ENCODE data around the gene PLEKHG3.

GRCh38 chr14:64714432-64715025 is 10.3 kb downstream of the PLEKHG3 start:
- TF ChIP-seq CTCF (conservative IDR thresholded peaks at IDR 0.05 in 1 of 2, IDR thresholded peaks at IDR 0.05 in 1 of 2; ENCODE audit: extremely low read depth in 1 of 2, insufficient read depth in 1 of 2, low read depth in 1 of 2, low read length in 2 of 2) (no peak), EZH2 (IDR thresholded peaks at IDR 0.05; ENCODE audit: borderline replicate concordance, low read length) (no peak)
